ENCODE results near the gene GPN1. TPM values are rescaled to one million over a fixed set of nuclear protein-coding genes. Genes with fewer than 3 reads are reported as not detected.

Gene GPN1
- total and polyA plus RNA-seq, 2 experiments from 2014 or later: 23.7 to 40.3 TPM

- Mint-ChIP-seq H3K27ac (no peak overlapping the region), H3K36me3 (ENCODE audit: low read depth) (peaks cover 57% of the 10 kb centered on the region), H3K4me1 (no peaks in the 10 kb centered on the region), H3K27me3 (ENCODE audit: insufficient read depth, low read depth, poor library complexity) (no peaks in the 10 kb centered on the region), H3K9me3 (no peaks in the 10 kb centered on the region), H3K4me3 (no peak overlapping the region)
- TF ChIP-seq ZNF331 (CRISPR knock-in tag; IDR thresholded peaks at IDR 0.05; ENCODE audit: low read depth): no peak
- no peak for TF ChIP-seq REST (IDR thresholded peaks at IDR 0.05; ENCODE audit: unreplicated experiment)
- TF ChIP-seq EZH2 (IDR thresholded peaks at IDR 0.05; ENCODE audit: low read depth, unreplicated experiment): no peak
- no peak for TF ChIP-seq CTCF (conservative IDR thresholded peaks at IDR 0.05; ENCODE audit: low read depth in 2 of 2)
- no peak for TF ChIP-seq ZNF114 (CRISPR knock-in tag; IDR thresholded peaks at IDR 0.05)
- no peak for TF ChIP-seq JUNB (IDR thresholded peaks at IDR 0.05; ENCODE audit: unreplicated experiment)
- no peak for TF ChIP-seq ZNF462 (CRISPR knock-in tag; IDR thresholded peaks at IDR 0.05)
- no peak for TF ChIP-seq ETS1 (IDR thresholded peaks at IDR 0.05)
- TF ChIP-seq POLR2AphosphoS5 (IDR thresholded peaks at IDR 0.05; ENCODE audit: low read depth): no peak
- TF ChIP-seq EZH2phosphoT487 (IDR thresholded peaks at IDR 0.05; ENCODE audit: unreplicated experiment): no peak
- no peak for TF ChIP-seq STAT1 (IDR thresholded peaks at IDR 0.05; ENCODE audit: unreplicated experiment)
- TF ChIP-seq NANOG (IDR thresholded peaks at IDR 0.05; ENCODE audit: borderline replicate concordance): no peak
- no peak for TF ChIP-seq CREB1 (CRISPR knock-in tag; IDR thresholded peaks at IDR 0.05; ENCODE audit: low read depth)
- no peaks in the 10 kb centered on the region for H3F3A ChIP-seq (replicated peaks; ENCODE audit: low read depth)
- H3K79me2 ChIP-seq (replicated peaks; ENCODE audit: insufficient read depth): no peaks in the 10 kb centered on the region
- ATAC-seq (no peak), DNase-seq (ENCODE audit: low spot score) (no peak)
- peaks cover 28% of the 10 kb centered on the region for H3K36me3 ChIP-seq (ENCODE audit: insufficient read depth)
- no peaks in the 10 kb centered on the region for H3K9me2 ChIP-seq (ENCODE audit: insufficient read depth)
- no peak overlapping the region for H2AFZ ChIP-seq
- peaks cover 4% of the 10 kb centered on the region; the same call in 1 of the 2 replicates for H4K20me1 ChIP-seq (replicated peaks; ENCODE audit: insufficient read depth)
- no peak overlapping the region for H3K4me2 ChIP-seq
- H3K27ac ChIP-seq (ENCODE audit: low read depth): no peak overlapping the region
- no peaks in the 10 kb centered on the region for H3K4me1 ChIP-seq (ENCODE audit: insufficient read depth)
- no peak overlapping the region for H3K4me3 ChIP-seq
- no peaks in the 10 kb centered on the region for H3K27me3 ChIP-seq (ENCODE audit: insufficient read depth)
Measured at GRCh38 chr2:27636766-27637165, 7.9 kb downstream of the GPN1 start.

Measured in GM23338 (cell line).